SU-DHL-6 (cell line): Measurements from ENCODE around the gene SNX3.

ENCODE experiments used
- EZH2phosphoT487 ChIP-seq: fragments of 200-600 bp; sonication (generic), shearing (Covaris generic); conservative IDR thresholded peaks from 2 replicates; pipeline ENCODE4 v1.6.1; 2018; ENCODE audit warnings: mild to moderate bottlenecking, antibody characterized with exemption, low read length, moderate library complexity, mixed read lengths
- TF ChIP-seq, protein P1 (sequence below): fragments of 200-600 bp; sonication (generic); IDR thresholded peaks from one replicate; pipeline ENCODE4 v1.5.1; 2017; ENCODE audit warnings: antibody characterized with exemption, mild to moderate bottlenecking, low read length, moderate library complexity; ENCODE audit not compliant: insufficient read depth, poor library complexity, severe bottlenecking

DNA sequence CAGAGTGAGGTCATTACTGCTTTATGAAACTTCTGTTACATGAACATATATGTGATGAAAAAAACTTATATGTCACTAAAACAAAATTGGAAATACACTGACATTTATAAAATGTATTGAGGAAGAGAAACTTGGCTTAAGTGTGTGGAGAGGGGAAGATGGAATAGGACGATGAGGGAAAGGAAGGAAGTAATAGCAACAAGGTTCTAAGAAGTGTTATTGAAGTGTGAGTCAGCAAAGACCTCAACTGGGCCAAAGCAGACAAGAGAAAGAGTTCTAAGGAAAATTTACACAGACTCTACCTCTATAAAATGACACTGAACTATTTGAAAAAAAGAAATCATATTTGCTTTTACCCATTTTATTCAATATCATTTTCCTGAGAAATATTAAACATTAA, 38.3 kb downstream of the SNX3 start:
- TF ChIP-seq, protein P1, sequence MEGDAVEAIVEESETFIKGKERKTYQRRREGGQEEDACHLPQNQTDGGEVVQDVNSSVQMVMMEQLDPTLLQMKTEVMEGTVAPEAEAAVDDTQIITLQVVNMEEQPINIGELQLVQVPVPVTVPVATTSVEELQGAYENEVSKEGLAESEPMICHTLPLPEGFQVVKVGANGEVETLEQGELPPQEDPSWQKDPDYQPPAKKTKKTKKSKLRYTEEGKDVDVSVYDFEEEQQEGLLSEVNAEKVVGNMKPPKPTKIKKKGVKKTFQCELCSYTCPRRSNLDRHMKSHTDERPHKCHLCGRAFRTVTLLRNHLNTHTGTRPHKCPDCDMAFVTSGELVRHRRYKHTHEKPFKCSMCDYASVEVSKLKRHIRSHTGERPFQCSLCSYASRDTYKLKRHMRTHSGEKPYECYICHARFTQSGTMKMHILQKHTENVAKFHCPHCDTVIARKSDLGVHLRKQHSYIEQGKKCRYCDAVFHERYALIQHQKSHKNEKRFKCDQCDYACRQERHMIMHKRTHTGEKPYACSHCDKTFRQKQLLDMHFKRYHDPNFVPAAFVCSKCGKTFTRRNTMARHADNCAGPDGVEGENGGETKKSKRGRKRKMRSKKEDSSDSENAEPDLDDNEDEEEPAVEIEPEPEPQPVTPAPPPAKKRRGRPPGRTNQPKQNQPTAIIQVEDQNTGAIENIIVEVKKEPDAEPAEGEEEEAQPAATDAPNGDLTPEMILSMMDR = no peak
- TF ChIP-seq EZH2phosphoT487 = no peak
